HG03095 (cell line): ENCODE results near the gene TRPC5OS.
A peak's percentile ranks its signal among the peaks of the same experiment; 100 is the strongest.

ENCODE experiments used
- ATAC-seq: cut with Tn5 transposase; IDR thresholded peaks from one replicate; pipeline ENCODE4 v1.9.1; 2021; ENCODE audit warnings: moderate library complexity; ENCODE audit not compliant: unreplicated experiment

TRPC5OS gene

DNA sequence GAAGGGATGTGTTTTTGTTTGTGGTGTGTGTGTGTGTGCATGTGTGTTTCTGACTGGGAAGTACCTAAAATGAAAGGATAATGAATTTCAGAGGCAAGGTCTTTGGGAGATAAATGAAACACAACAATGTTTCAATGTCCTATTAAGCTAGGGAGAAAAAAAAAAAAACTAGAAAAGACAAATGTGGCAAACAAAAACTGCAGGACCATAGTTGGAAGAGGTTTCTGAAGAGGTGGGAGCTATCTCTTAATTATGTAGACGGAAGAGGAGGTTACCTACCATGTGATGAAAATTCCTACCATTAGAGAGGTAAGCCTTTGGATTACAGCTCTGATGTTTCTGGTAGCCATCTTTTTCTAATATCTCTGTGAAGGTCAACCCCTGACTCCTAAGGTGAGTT is at the start of gene TRPC5OS:
TSS of gene TRPC5OS (plus strand) at position 301 of the 400 bp plus-strand sequence. CDS start 25,669 bp downstream, outside the sequence.
- ATAC-seq = no peak

DNA sequence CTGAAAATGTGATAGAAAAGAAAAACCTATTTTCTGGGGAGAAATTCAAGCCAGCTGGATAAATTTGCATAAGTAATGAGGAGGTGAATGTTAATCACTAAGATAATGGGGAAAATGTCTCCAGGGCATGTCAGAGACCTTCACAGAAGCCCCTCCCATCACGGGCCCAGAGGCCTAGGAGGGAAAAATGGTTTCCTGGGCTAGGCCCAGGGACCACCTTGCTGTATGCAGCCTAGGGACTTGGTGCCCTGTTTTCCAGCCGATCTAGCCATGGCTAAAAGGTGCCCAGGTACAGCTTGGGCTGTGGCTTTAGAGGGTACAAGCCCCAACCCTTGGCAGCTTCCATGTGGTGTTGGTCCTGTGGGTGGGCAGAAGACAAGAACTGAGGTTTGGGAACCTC is 46.6 kb upstream of the TRPC5OS start:
- no peak for ATAC-seq

DNA sequence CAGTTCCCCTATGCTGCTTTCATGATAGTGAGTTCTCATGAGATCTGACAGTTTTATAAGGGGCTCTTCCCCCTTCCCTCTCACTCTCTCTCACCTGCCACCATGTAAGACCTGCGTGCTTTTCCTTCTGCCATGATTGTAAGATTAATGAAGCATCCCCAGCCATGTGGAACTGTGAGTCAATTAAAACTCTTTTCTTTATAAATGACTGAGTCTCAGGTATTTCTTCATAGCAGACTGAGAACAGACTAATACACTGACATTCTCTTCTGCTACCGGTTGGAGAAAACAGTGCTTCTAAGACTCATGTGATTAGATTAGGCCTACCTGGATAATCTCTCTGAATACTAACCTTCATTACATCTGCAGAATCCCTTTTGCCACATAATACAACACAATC is 45.4 kb upstream of the TRPC5OS start:
- no peak for ATAC-seq

DNA sequence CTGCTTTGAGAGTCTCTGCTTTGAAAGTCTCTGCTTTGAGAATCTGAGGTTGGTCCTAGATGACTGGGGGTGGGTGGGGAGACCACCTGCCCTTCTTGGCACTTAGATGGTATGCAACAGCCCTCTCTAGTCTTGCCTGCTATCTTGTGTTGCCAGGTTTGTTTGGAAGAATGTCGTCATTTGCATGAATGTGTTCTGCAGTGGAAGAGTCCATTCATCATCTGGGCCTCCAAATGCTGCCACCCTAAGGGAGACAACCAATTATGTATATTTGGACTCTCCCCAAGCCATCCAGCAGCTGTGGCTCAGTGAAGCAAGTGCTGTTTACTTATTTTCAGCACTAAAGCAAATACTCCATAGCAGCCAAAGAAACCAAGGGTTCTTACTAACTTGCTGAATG is 44.6 kb upstream of the TRPC5OS start:
- ATAC-seq = no peak

DNA sequence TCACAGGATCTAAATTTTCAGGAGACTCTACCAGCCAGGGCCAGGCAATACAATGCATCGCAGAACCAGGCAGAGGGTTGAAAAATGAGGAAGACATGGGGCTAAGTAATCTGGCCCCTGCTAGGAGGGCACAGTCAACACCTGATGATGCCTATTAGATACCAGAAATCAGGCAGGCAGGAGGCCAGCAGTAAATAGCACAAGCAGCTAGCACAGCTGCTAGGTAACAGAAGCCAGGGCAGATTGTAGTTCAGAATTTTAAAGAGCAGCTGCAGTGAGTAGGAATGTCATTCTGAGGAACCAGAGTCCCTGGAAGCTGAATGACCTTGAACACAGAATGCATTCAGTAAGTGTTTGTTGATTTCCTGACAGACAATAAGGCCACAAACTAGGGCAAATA is 38.8 kb upstream of the TRPC5OS start:
- no peak for ATAC-seq

DNA sequence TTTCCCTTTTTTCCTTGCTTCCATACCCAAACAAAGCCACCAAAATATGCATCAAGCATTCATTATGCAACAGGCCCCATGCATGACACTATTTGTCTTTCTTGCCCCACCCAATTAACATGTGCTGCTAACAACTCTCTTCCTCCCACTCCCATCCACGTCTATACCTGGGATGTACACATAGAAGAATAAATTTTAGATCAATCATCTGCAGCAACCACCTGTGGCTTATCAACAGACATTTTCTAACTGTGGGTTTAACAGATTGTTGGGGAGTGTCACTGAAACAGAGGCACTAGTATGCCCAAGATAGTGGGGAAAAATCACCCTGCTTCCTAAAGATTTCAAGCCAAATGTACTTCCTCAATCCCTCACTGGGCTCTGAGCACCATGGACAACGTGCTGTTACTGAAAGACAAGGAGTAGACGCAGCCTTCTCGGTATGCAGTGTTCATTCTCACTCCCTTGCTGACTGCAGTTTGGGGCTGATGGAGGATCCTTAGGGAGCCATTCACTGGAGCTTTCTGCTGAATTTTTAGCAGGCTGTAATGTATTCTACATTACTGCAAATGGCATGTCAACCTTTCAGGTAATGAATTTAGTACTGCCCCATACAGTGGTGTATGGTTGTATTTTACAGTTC is 28.4 kb upstream of the TRPC5OS start:
- no peak for ATAC-seq

DNA sequence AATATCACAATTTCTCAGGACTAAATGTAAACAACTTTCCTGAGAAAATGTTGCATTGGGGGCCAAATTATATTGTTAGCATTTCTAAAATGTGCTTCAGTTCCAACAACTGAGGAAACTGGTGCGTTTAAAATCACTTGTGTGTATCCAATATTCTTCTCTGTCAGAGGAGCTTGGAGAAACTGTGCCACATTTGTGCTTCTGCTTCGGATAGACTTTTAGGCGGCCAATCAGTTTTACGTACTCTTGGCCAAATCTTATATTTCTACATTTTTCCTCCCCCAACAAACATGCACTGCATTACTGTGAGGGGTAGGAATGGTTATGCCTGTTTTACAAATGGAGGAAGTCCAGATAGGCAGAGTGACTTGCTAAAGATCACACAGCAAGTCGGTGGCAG is 27.4 kb upstream of the TRPC5OS start:
- ATAC-seq = no peak

DNA sequence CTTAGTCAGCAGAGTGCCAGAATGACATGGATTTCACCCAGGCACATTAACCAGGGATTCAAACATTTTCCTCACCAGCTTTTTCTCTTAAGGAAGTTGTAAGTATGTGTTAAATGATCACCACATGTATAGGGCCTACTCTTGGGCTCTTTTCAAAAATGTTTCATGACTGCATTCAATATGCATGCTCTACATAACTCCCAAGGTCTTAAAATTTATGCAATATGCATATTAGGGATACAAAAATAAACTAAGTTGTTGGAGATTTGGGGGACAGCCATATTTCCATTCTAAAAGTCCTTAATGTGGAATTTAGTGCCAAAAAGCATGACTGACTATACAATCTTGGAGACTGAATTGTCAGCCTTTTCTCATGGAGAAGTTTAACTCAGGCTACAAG is 25.0 kb upstream of the TRPC5OS start:
- ATAC-seq = no peak

DNA sequence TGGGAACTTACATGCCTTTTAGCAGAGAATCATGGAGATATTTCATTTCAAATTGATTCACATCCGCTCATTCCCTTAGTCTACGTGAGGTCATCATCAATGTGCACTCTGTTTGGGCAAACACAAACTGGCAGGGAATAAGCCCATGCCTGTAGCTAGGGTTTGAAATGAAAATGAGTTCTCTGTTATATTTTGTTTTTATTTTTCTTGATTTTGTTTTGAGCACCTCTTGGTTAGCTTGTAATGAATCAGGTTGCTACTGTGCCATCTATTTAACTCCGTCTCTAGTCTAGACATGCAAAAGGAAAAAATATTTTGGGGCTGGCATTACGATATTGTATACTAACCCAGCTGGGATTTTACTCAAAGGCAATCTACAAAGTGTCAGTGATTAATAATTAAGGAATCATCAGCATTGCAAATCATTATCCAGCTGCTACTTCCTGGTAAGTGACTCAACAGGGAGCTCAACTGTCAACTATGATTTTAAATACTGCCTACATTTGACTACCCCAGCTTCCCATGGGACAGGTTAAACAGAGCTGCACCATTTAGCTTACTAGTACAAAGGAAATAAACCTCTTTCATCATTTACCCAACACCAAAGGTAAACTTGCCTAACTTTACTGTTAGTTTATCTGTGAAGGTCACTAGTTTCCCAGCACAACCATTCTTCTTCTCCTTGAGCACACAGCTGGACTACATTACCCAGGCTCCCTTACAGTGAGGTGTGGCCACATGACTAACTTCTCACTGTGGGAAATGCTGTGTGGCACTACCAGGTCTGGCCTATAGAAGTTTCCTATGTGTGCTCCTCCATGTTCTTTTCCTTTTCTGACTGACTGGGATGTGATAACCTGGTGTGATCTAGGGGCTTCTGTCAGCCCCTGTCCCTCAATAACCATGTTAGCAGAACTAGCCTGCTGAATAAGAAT is 21.2 kb upstream of the TRPC5OS start:
- ATAC-seq = no peak

DNA sequence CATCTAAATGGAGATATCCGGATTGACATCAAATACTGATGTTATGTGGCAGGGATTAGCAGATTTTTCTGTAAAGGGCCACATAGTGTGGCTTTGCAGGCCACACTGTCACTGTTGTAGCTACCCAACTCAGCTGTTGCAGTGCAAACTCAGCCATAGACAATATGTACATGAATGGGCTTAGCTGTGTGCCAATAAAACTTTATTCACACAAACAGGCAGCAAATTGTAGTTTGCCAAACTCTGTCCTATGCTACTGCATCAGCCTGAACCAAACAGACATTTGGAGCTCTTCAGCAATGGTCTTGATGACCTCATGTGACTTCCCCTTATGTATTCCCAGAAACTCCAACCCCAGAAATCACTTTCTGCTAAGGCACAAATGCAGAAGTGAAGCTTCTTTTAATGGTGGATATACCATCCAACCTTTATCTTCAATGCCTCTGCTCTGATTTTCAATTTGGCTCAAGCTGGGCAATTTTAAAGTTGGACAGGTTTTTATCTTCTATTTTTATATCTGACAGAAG is 18.4 kb upstream of the TRPC5OS start:
- no peak for ATAC-seq

DNA sequence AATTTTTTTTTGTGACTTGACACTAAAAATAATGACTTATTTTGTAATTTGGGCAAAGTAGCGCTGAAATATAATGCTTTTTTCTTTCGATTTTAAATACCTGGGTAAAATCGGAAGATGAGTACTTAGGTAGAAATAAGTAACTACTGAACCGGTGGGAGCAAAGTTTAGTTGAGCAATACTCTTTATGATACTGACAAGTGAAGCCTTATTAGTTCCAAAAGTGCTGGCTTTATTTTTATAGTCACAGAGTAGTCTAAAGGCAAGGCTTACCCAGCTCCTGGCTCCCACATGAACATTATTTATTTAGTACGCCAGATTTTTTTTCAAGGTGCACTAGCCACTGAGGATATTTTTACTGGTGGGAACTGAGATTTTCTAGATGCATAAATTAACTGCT is 14.4 kb upstream of the TRPC5OS start:
- no peak for ATAC-seq

DNA sequence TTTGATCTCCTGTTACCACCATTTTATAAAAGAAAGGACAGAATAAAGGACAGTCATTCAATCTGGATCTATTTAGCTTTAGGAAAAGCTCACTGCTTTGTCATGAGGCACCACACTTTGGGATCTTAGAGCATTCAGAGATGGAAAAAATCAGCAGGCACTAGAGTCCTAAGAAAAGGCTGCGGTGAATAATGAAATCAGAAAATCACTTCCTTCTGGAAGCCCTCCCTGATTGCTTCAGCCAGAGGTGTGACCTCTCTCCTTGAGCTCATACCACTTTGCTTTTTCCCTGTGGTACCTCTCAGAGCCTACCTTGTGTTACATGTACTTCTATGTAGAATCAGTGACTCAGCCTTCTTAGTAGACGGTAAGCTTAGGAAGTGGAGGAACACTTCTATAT is 8.7 kb upstream of the TRPC5OS start:
- no peak for ATAC-seq

DNA sequence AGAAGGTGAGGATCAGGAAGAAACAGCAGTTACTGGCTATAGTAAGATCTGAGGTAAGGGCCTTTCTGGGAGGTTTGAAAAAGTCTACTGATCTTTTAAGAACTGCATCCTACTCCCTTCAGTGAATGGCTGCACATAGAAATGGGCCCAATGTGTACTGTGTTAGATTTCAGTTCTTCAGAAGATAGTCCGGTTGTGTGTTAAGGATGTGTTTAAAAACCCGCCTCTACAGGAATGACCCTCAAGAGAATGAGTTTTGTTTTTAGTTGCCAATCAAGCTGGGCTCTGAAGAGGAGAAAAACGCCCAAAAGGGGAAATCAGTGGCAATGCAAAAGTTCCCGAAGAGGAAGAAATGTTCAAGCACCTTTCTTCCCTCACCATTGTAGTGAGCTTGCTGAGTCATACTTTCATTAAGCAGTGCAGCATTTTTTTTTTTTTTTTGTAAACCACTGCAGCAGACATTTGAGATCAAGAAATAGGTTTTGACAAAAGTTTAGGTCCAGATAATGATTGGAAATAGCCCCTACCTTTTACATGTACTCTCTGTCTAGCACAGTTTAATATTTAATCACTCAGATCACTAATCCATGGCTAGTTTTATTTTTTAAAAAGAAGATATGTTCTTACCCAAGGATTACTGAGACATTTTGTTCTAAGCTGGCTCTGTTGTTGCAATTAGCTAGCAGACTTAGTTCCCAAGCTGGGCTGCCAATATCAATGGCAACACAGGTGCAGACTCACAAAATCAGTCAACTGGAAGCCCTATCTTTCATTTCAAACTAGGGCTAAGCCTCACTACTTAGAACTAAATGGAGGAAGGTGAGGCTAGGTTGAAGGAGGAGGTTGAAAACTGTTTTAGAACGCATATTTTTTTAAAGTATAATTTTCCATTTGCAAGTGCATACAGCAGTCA is 7.0 kb upstream of the TRPC5OS start:
- ATAC-seq = peak; percentile 53

DNA sequence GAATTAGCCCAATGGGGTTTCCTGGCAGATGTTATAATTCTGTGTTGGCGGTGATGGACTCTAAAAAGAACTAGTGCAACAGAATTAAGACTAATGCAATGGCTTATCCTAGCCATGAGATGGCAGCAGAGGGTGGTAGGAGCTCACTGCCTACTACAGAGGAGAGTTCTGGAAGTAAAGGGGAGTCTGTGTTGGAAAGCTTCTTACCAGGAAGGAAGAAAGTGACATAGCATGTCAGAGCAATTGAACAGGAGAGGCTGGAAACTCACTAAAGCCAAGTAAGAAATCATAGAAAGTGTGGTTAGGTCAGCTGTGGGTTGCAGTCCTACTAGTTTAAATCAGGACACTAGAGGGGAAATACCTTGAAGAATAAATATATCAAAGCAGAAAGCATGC is 6.3 kb upstream of the TRPC5OS start:
- peak; percentile 60 for ATAC-seq

DNA sequence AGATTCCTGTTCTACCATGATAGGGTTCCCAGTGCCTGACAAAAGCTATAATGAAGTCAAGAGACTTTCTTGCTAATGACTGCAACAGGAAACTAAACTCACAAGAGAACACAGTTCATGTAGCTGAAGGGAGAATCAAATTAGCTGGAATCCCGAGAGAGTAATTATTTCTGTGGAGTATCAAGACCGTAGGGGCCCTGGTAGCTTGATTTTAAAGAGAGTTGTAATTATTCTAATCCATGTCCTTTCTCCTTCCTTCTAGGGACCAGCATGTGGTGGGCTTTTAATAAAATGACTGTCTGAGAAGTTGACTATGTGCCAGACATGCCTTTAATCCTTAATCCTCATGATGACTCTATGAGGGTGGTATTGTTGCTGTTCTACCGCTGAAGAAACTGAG is 1.7 kb upstream of the TRPC5OS start:
- no peak for ATAC-seq

DNA sequence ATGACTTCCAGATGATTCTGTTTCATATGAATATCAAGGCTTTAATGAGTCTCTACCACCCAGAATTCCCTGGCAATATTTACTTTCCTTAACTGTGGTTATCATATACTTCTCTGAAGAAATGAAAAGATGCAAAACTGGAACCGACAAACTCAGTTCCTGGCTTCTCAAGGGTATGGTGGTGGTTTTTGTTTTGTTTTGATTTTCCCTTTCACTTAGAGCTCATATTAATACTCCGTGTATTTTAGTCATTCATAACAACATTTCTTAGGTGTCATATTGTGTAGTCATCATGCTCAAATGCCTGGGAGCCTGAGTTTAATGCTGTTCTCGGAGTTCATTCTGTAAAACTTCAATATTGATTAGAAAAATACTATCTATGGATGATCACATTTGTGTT is 665 bp downstream of the TRPC5OS start:
- no peak for ATAC-seq

DNA sequence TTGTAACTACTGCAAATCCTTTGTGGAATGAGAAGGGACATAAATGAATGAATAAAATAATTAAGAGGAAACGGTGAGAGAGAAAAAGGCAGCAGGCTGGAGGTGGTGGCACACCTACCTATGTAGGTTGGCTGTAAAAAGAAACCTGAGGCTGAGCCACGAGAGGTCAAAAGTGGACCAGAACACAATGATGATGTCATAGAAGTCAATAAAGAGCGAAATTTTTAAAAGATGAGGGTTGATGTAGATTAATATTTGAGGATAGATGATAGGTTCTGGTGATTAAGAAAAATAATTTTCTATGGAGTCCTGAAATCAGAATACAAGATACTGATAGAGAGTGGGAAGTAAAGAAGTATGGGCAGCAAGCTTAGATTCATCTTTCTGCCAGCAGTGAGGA is 1.7 kb downstream of the TRPC5OS start:
- no peak for ATAC-seq

DNA sequence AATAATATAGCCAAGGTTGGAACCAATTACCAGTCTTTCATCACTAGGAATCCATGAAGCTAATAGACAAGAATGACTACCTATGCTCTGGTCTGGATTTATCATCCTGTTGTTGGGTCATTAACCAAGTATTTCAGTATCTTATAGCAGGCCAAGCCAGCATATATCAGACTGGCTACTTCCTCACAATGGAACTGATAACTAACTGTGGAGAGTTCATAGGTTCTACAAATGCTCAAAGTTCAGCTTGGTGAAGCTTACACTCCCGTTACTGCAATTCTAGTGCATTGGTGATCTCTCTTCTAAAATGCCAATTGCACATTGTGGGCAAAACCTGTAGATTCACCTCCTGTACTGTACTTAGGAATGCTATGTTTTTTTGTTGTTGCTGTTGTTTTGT is 4.8 kb downstream of the TRPC5OS start:
- no peak for ATAC-seq

DNA sequence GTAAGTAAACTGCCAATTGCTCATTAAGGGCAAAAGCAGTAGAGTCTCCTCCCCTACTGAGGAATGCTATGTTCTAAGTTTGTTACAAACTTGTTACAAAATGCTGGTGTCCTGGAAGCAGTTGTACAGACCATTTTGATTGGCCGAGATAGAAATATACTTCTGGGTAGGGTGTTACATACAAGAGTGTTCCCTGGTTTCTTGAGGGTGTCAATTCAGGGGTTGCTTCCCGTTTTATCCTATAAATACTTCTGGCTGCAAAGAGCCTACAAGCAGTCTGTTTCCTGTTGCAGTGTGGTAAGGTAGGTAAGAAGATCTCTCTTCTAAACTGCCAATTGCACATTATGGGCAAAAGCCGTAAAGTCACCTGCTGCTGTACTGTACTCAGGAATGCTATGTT is 5.7 kb downstream of the TRPC5OS start:
- ATAC-seq = no peak

DNA sequence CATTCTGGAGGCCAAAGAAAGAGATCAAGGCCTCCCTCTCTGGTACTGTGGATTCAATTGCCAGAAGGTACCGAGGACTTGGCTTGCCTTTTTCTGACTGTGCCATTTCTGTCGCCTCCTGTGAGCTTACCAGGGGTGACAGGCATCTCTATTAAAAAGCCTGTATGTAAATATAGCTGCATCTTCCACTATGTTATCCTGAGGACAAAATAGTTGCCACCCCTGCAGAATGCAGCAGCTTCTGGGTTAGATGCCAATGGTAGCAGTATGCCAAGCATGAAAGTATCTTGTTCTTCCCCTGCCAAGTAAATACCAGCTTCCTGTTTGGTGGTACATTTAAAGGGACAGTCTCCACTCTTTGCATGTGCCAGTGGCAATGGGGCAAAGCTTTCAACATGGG is 10.7 kb downstream of the TRPC5OS start:
- no peak for ATAC-seq

DNA sequence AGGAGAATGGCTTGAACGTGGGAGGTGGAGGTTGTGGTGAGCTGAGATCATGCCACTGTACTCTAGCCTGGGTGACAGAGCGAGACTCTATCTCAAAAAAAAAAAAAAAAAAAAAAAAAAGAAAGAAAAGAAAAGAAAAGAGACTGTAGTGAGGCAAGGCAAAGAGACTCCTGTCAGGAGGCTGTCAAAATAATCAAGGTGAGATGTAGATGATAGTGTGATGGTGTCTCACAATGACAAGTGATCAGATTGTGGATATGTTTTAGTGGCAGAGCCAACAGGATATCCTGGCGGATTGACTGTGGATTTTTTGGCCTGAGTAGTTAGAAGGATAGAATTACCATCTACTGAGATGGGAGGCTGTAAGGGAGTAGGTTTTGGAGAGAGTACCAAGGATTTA is 12.6 kb downstream of the TRPC5OS start:
- no peak for ATAC-seq
